HepG2 (cell line): Measurements from ENCODE around the gene ACTL6A. TPM values are rescaled to one million over a fixed set of nuclear protein-coding genes. Genes with fewer than 3 reads are reported as not detected.

ENCODE experiments used
- ATAC-seq: fragments of 200-7000 bp; cut with Tn5 transposase; 3 replicates; pipeline ENCODE4 v1.9.1; 2020; ENCODE audit warnings: mild to moderate bottlenecking, moderate library complexity
- BruUV-seq: library from RNA; stranded (reverse); fragments of 400-500 nt; replicated peaks from 2 replicates; lab custom pipeline; 2021; lab: Mats Ljungman, UMichigan
- CTCF ChIA-PET: fragments of 300-600 bp; formaldehyde crosslinking; extraction: SDS; loops from one replicate; lab custom pipeline; 2021; ENCODE audit warnings: low total read pairs, inconsistent platforms, low intra/inter-chr PET ratio; lab: Yijun Ruan, JAX
- POLR2A ChIA-PET: fragments of 350-600 bp; sonication (Branson Sonifier 250); formaldehyde crosslinking; loops from one replicate; lab custom pipeline; 2020; ENCODE audit warnings: antibody characterized with exemption, inconsistent platforms; lab: Yijun Ruan, JAX
- DNase-seq: peaks from one replicate; pipeline ENCODE4 v3.0.0-alpha.2; 2015; ENCODE audit warnings: low spot score
- FAIRE-seq: peaks from 3 replicates; lab custom pipeline; 2011; peaks lifted over from hg19 to GRCh38; lab: Jason Lieb, UNC
- H2AFZ ChIP-seq: one replicate; pipeline ENCODE4 v1.6.1; 2011; ENCODE audit warnings: low read length, inconsistent platforms
- H3K27ac ChIP-seq: fragments of 300-600 bp; 3 replicates; pipeline ENCODE4 v1.8.0; 2011; ENCODE audit warnings: mixed run types, mild to moderate bottlenecking, mixed read lengths, low read length, inconsistent platforms; ENCODE audit not compliant: insufficient read depth; ENCODE audit errors: extremely low read length
- H3K27me3 ChIP-seq, 2 experiments: fragments of 200-600 bp in 1 of 2; 2 replicates in 1 of 2; 3 replicates in 1 of 2; pipeline versions ENCODE4 v1.6.0 to v1.8.0; 2011; ENCODE audit warnings: low read length in 2 of 2, mild to moderate bottlenecking in 2 of 2, moderate library complexity in 2 of 2, inconsistent platforms in 1 of 2; ENCODE audit not compliant: insufficient read depth in 2 of 2, control insufficient read depth in 1 of 2
- H3K36me3 ChIP-seq, 2 experiments: fragments of 200-600 bp in 1 of 2; replicated peaks in 1 of 2; 2 replicates in 1 of 2; 3 replicates in 1 of 2; pipeline versions ENCODE4 v1.5.1 to v1.8.0; 2011; ENCODE audit warnings: low read length in 2 of 2, inconsistent platforms in 1 of 2; ENCODE audit not compliant: insufficient read depth in 2 of 2, control insufficient read depth in 1 of 2
- H3K4me1 ChIP-seq: 2 replicates; pipeline ENCODE4 v1.5.1; 2012; ENCODE audit warnings: low read length, inconsistent platforms; ENCODE audit not compliant: insufficient read depth
- H3K4me2 ChIP-seq: 2 replicates; pipeline ENCODE4 v1.6.0; 2011; ENCODE audit warnings: low read depth, low read length, inconsistent platforms
- H3K4me3 ChIP-seq, 3 experiments: fragments of 200-600 bp in 1 of 3; sonication (generic), shearing (Covaris generic) in 1 of 3; replicated peaks in 1 of 3; 2 replicates each; pipeline ENCODE4 v1.5.1; 2011 to 2016; ENCODE audit warnings: low read length in 3 of 3, inconsistent platforms in 2 of 3, low read depth in 2 of 3, mild to moderate bottlenecking in 2 of 3, control low read depth in 1 of 3, mixed read lengths in 1 of 3; ENCODE audit not compliant: insufficient read depth in 1 of 3
- H3K79me2 ChIP-seq: one replicate; pipeline ENCODE4 v1.6.1; 2011; ENCODE audit warnings: low read length, inconsistent platforms; ENCODE audit not compliant: insufficient read depth
- H3K9ac ChIP-seq: 2 replicates; pipeline ENCODE4 v1.6.0; 2011; ENCODE audit warnings: mild to moderate bottlenecking, low read depth, low read length, inconsistent platforms; ENCODE audit not compliant: insufficient read depth
- H3K9me3 ChIP-seq: 2 replicates; pipeline ENCODE4 v1.5.1; 2012; ENCODE audit warnings: mild to moderate bottlenecking, low read length
- H4K20me1 ChIP-seq: 2 replicates; pipeline ENCODE4 v1.6.0; 2011; ENCODE audit warnings: inconsistent platforms, mild to moderate bottlenecking, low read length, moderate library complexity; ENCODE audit not compliant: insufficient read depth
- ARID2 ChIP-seq: sonication (generic); formaldehyde crosslinking; IDR thresholded peaks from 2 replicates; pipeline ENCODE4 v1.8.1; 2022; ENCODE audit warnings: mild to moderate bottlenecking, missing genetic modification reagents, borderline replicate concordance
- ARNT ChIP-seq: fragments of 450-650 bp; IDR thresholded peaks from 2 replicates; pipeline ENCODE4 v1.6.1; 2017
- IRF2 ChIP-seq: IDR thresholded peaks from 2 replicates; pipeline ENCODE4 v1.6.1; 2018; ENCODE audit warnings: missing genetic modification reagents, missing compliant biosample characterization
- KAT7 ChIP-seq: IDR thresholded peaks from 2 replicates; pipeline ENCODE4 v1.6.1; 2018; ENCODE audit warnings: borderline replicate concordance, missing compliant biosample characterization
- MEIS2 ChIP-seq: sonication (generic); formaldehyde crosslinking; IDR thresholded peaks from 2 replicates; pipeline ENCODE4 v1.9.0; 2021; ENCODE audit warnings: mild to moderate bottlenecking, missing genetic modification reagents
- NR1H2 ChIP-seq: sonication (generic); formaldehyde crosslinking; IDR thresholded peaks from 2 replicates; pipeline ENCODE4 v1.8.1; 2022; ENCODE audit warnings: low read depth, missing genetic modification reagents, borderline replicate concordance
- PAWR ChIP-seq: sonication (generic); formaldehyde crosslinking; IDR thresholded peaks from 2 replicates; pipeline ENCODE4 v1.4.0; 2020; ENCODE audit warnings: missing genetic modification reagents, mild to moderate bottlenecking, borderline replicate concordance
- PCBP2 ChIP-seq: fragments of 200-400 bp; formaldehyde crosslinking; optimal IDR thresholded peaks from 2 replicates; pipeline ENCODE3; 2018; ENCODE audit warnings: low read length, low read depth; ENCODE audit not compliant: poor library complexity, severe bottlenecking
- PLRG1 ChIP-seq: fragments of 450-650 bp; conservative IDR thresholded peaks from 2 replicates; pipeline ENCODE4 v1.6.1; 2016
- RXRA ChIP-seq: sonication (generic); formaldehyde crosslinking; IDR thresholded peaks from 2 replicates; pipeline ENCODE4 v1.5.1; 2020; ENCODE audit warnings: missing genetic modification reagents
- SCMH1 ChIP-seq: sonication (generic); formaldehyde crosslinking; IDR thresholded peaks from 2 replicates; pipeline ENCODE4 v1.9.0; 2021; ENCODE audit warnings: missing genetic modification reagents, mild to moderate bottlenecking, borderline replicate concordance
- ZFP36L2 ChIP-seq: sonication (generic); formaldehyde crosslinking; IDR thresholded peaks from 2 replicates; pipeline ENCODE4 v1.4.0; 2020; ENCODE audit warnings: missing genetic modification reagents
- ZKSCAN8 ChIP-seq: IDR thresholded peaks from 2 replicates; pipeline ENCODE4 v1.6.1; 2016; ENCODE audit warnings: borderline replicate concordance, missing genetic modification reagents, missing compliant biosample characterization
- ZNF274 ChIP-seq: sonication (generic); formaldehyde crosslinking; IDR thresholded peaks from 2 replicates; pipeline ENCODE4 v1.5.1; 2020; ENCODE audit warnings: mild to moderate bottlenecking, missing genetic modification reagents
- ZNF644 ChIP-seq: IDR thresholded peaks from 2 replicates; pipeline ENCODE4 v1.6.1; 2016; ENCODE audit warnings: low read depth
- ZNF660 ChIP-seq: sonication (generic); formaldehyde crosslinking; IDR thresholded peaks from 2 replicates; pipeline ENCODE4 v1.5.1; 2020; ENCODE audit warnings: mild to moderate bottlenecking, low read depth, missing genetic modification reagents, borderline replicate concordance
- ZNF672 ChIP-seq: sonication (generic); formaldehyde crosslinking; IDR thresholded peaks from 2 replicates; pipeline ENCODE4 v1.8.1; 2022; ENCODE audit warnings: missing genetic modification reagents
- ZNF878 ChIP-seq: sonication (generic); formaldehyde crosslinking; IDR thresholded peaks from 2 replicates; pipeline ENCODE4 v1.8.1; 2023; ENCODE audit warnings: mild to moderate bottlenecking, missing genetic modification reagents, moderate library complexity
- WGBS: methylation state at CpG from one replicate; pipeline ENCODE4 v1.1.6; 2017; ENCODE audit warnings: low lambda C conversion rate; 5-methylcytosine and 5-hydroxymethylcytosine counted together
- in situ Hi-C: cut with HindIII; loops from 2 replicates; pipeline ENCODE4 v1.10.0; 2017; ENCODE audit warnings: low pct_unique_long_range_greater_than_20kb; ENCODE audit not compliant: extremely low pct_ligation_motif_present
- intact Hi-C: fragments of 100-400 bp; cut with micrococcal nuclease; formaldehyde crosslinking; loops from one replicate; pipeline ENCODE4 v1.10.0; 2022; ENCODE audit not compliant: unreplicated experiment
- polyA plus RNA-seq, 8 experiments: library from polyadenylated mRNA; depleted of rRNA in 3 of 8; stranded (reverse) in 7 of 8; unstranded in 1 of 8; fragments of >200 nt; fragmentation: Illumina TruSeq in 4 of 8; extraction: Trizol in 4 of 8; gene quantifications; 2 replicates each; pipeline versions ENCODE4 v1.2.1 to v1.2.3, GENCODE V29; 2011 to 2016; ENCODE audit warnings: low read depth in 4 of 8, missing spikeins in 1 of 8, mixed read lengths in 1 of 8; ENCODE audit not compliant: insufficient read depth in 1 of 8
- total RNA-seq, 5 experiments: library from RNA; depleted of rRNA; stranded (reverse); fragments of >200 nt; fragmentation: Illumina TruSeq; extraction: Trizol; gene quantifications; 2 replicates each; pipeline ENCODE4 v1.2.3, GENCODE V29; 2016; ENCODE audit warnings: low read depth in 1 of 5
- TF ChIP-seq, protein P1 (sequence below): sonication (generic); formaldehyde crosslinking; IDR thresholded peaks from 2 replicates; pipeline ENCODE4 v1.5.0; 2020; ENCODE audit warnings: mild to moderate bottlenecking, low read depth, missing genetic modification reagents, borderline replicate concordance

The ACTL6A gene
- total and polyA plus RNA-seq, 2 of the 13 experiments (the other 11 are each of a cell fraction or from before 2014, with no cell fraction given), result 58.1 to 84.1 TPM

DNA sequence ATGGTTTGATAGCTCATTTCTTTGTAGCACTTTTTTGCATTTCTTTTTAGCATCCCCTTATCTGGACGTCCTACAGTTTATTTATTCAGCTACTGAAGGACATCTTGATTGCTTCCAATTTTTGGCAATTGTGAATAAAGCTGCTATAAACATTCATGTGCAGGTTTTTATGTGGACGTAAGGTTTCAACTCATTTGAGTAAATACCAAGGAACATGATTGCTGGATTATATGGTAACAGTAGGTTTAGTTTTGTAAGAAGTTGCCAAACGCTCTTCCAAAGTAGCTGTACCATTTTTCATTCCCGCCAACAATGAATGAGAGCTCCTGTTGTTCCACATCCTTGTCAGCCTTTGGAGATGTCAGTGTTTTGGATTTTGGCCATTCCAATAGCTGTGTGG, 29.5 kb upstream of the ACTL6A start:
- POLR2A ChIA-PET, result no interaction called here
- no peak for TF ChIP-seq NR1H2
- no peak for TF ChIP-seq ZNF644 (CRISPR knock-in tag)
- TF ChIP-seq ZFP36L2 (CRISPR knock-in tag), result no peak
- TF ChIP-seq ZKSCAN8 (CRISPR knock-in tag), result no peak
- TF ChIP-seq KAT7 (CRISPR knock-in tag), result no peak
- no peak for TF ChIP-seq ARID2 (CRISPR knock-in tag)
- TF ChIP-seq ZNF660 (CRISPR knock-in tag), result no peak
- TF ChIP-seq PCBP2, result no peak
- TF ChIP-seq ZNF878 (CRISPR knock-in tag), result no peak

GRCh38 chr3:179536256-179536655, 26.5 kb upstream of the ACTL6A start:
- CTCF ChIA-PET, result no interaction called here
- Histone ChIP-seq H3K4me2 (no peak overlapping the region), H4K20me1 (no peaks in the 10 kb centered on the region), H3K79me2 (no peaks in the 10 kb centered on the region), H3K27me3 (no peaks in the 10 kb centered on the region; a peak in 3 of 5 replicates), H3K4me1 (no peaks in the 10 kb centered on the region), H3K9me3 (no peaks in the 10 kb centered on the region), H3K4me3 (no peak overlapping the region), H3K9ac (no peak overlapping the region), H3K27ac (no peak overlapping the region), H3K36me3 (no peaks in the 10 kb centered on the region), H2AFZ (no peak overlapping the region)
- FAIRE-seq, result no peak
- BruUV-seq, result no TSS peak
- no peak for DNase-seq
- intact Hi-C loops (no loop called here), in situ Hi-C loops (no loop called here)
- ATAC-seq, result no peak
- POLR2A ChIA-PET, result no interaction called here
- TF ChIP-seq PLRG1 (no peak), ARNT (no peak), KAT7 (CRISPR knock-in tag) (no peak), IRF2 (CRISPR knock-in tag) (no peak), ZNF274 (CRISPR knock-in tag) (no peak), PAWR (no peak), SCMH1 (CRISPR knock-in tag) (no peak), MEIS2 (CRISPR knock-in tag) (no peak), RXRA (no peak), ZNF672 (CRISPR knock-in tag) (no peak)
- TF ChIP-seq, protein P1, sequence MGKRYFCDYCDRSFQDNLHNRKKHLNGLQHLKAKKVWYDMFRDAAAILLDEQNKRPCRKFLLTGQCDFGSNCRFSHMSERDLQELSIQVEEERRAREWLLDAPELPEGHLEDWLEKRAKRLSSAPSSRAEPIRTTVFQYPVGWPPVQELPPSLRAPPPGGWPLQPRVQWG (CRISPR knock-in tag), result no peak

More for the DNA sequence above, 29.5 kb upstream of the ACTL6A start:
- no TSS peak for BruUV-seq
- FAIRE-seq (no peak), DNase-seq (no peak), ATAC-seq (no peak)
- Histone ChIP-seq H3K9ac (no peak overlapping the region), H3K79me2 (no peaks in the 10 kb centered on the region), H2AFZ (no peak overlapping the region), H4K20me1 (no peaks in the 10 kb centered on the region), H3K4me3 (no peak overlapping the region), H3K4me1 (no peaks in the 10 kb centered on the region), H3K27me3 (peaks cover 0 to 6% of the 10 kb centered on the region in 2 experiments; a peak in 3 of 5 replicates), H3K27ac (no peak overlapping the region), H3K4me2 (no peak overlapping the region), H3K36me3 (no peaks in the 10 kb centered on the region), H3K9me3 (no peaks in the 10 kb centered on the region)
- WGBS, result 5% methylated on average over 4 of the region's 4 CpGs
- intact Hi-C loops, result no loop called here
- in situ Hi-C loops, result no loop called here
- CTCF ChIA-PET, result no interaction called here
